Measurements from ENCODE around the gene MOB3A.
A peak's percentile ranks its signal among the peaks of the same experiment; 100 is the strongest.
"Not testable (repeated sequence)": the region's sequence is repeated elsewhere in the genome, so short reads cannot be mapped to it uniquely, and the experiment has no call there.

The MOB3A gene

GRCh38 chr19:2035590-2035991 lies 60.5 kb downstream of the MOB3A start:
- no peak for DNase-seq

GRCh38 chr19:2034729-2035589 lies 61.2 kb downstream of the MOB3A start:
- DNase-seq, result peak in 2 of 56 donors; percentile 36 to 78

GRCh38 chr19:2034253-2034652 lies 61.9 kb downstream of the MOB3A start:
- not testable (repeated sequence) for DNase-seq

GRCh38 chr19:2033825-2034159 lies 62.3 kb downstream of the MOB3A start:
- DNase-seq, result no peak

GRCh38 chr19:2033115-2033824 lies 62.9 kb downstream of the MOB3A start:
- no peak for DNase-seq

GRCh38 chr19:2032296-2032941 lies 63.7 kb downstream of the MOB3A start:
- peak; percentile 42 to 98 (median 91) for DNase-seq

- DNase-seq, result no peak
Measured at GRCh38 chr19:2027361-2027760, 68.8 kb downstream of the MOB3A start.

- DNase-seq, result no peak
Measured at GRCh38 chr19:2026770-2027169, 69.4 kb downstream of the MOB3A start.

- DNase-seq, result no peak
Measured at GRCh38 chr19:2022289-2022688, 73.8 kb downstream of the MOB3A start.

- no peak for DNase-seq
Measured at GRCh38 chr19:2021453-2022140, 74.5 kb downstream of the MOB3A start.

Data from amygdala (tissue), 56 donors.